ENCODE results near the gene CBLN4. TPM values are rescaled to one million over a fixed set of nuclear protein-coding genes. Genes with fewer than 3 reads are reported as not detected.

The CBLN4 gene
- total and polyA plus RNA-seq, 2 of the 4 experiments (the other 2 are of a cell fraction), result not detected

DNA sequence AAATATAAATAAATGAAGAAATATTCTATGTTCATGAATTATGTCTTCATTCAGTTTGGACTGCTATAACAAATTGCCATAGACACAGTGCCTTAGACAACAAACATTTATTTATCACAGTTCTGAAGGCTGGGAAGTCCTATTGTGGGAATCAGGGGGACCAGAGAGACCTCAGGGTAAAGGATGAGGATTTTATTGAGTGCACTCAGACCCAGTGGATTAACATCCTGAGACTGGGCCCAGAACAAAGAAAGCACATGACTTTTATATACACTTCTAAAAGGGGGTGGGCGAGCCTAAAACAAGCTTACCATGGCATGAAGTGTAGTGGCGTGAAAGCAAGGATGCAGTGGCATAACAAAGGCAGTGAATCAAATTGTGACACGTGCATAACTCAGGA, 26.9 kb upstream of the CBLN4 start:
- no TSS peak for BruUV-seq (replicated peaks)
- no peak overlapping the region for H3K14ac ChIP-seq (replicated peaks; ENCODE audit: low read depth, low read length)
- H2BK5ac ChIP-seq (ENCODE audit: low read depth, low read length, poor library complexity, severe bottlenecking), result no peak overlapping the region
- no peak overlapping the region for H3K4ac ChIP-seq (ENCODE audit: low read depth, low read length)
- H4K5ac ChIP-seq (ENCODE audit: low read depth, low read length), result no peak overlapping the region
- no peak overlapping the region for H2AFZ ChIP-seq (replicated peaks; ENCODE audit: low read length, poor library complexity)
- H2BK20ac ChIP-seq (ENCODE audit: low read depth, low read length), result no peak overlapping the region
- no peak overlapping the region for H3K27ac ChIP-seq (ENCODE audit: insufficient read depth, low read length)
- no peaks in the 10 kb centered on the region for H3K79me1 ChIP-seq (ENCODE audit: low read depth in 1 of 2, low read length in 2 of 2)
- H3K36me3 ChIP-seq (ENCODE audit: control insufficient read depth, insufficient read depth, low read length), result no peaks in the 10 kb centered on the region
- no peak overlapping the region for H3K4me2 ChIP-seq (ENCODE audit: low read depth, low read length)
- H3K4me1 ChIP-seq (ENCODE audit: control insufficient read depth, insufficient read depth, low read length), result no peaks in the 10 kb centered on the region
- H3K23ac ChIP-seq (ENCODE audit: low read depth, low read length), result no peak overlapping the region
- CTCF ChIA-PET, result no interaction called here
- in situ Hi-C loops (cut with MboI; ENCODE audit: low sequenced_read_pairs), result no loop called here
- H3K27me3 ChIP-seq (ENCODE audit: control insufficient read depth, insufficient read depth, low read length), result no peaks in the 10 kb centered on the region
- H4K20me1 ChIP-seq (ENCODE audit: insufficient read depth, low read length), result no peaks in the 10 kb centered on the region
- H3K9me3 ChIP-seq (ENCODE audit: control insufficient read depth, insufficient read depth, low read length), result peaks cover 8% of the 10 kb centered on the region
- no peaks in the 10 kb centered on the region for H3K9me1 ChIP-seq (ENCODE audit: insufficient read depth, low read length)
- H3K18ac ChIP-seq (ENCODE audit: low read depth, low read length), result no peak overlapping the region
- ATAC-seq (ENCODE audit: low read depth), result no peak
- POLR2A ChIA-PET (ENCODE audit: unreplicated experiment), result no interaction called here
- no peak overlapping the region for H2AK9ac ChIP-seq (replicated peaks; ENCODE audit: low read depth, low read length, poor library complexity)
- no peak overlapping the region for H2AK5ac ChIP-seq (ENCODE audit: low read depth, low read length)
- no peak overlapping the region for H4K8ac ChIP-seq (ENCODE audit: low read depth in 2 of 2, low read length in 2 of 2)
- no peak for DNase-seq
- H2BK120ac ChIP-seq (ENCODE audit: low read depth, low read length), result no peak overlapping the region
- WGBS, 2 experiments (ENCODE audit: extremely low coverage in 2 of 2, insufficient read length in 1 of 2), result no CpG with 5 or more reads among the region's 3 CpGs
- intact Hi-C loops (cut with micrococcal nuclease), result no loop called here
- TF ChIP-seq MXI1 (IDR thresholded peaks at IDR 0.05; ENCODE audit: borderline replicate concordance, low read depth, low read length), result no peak
- TF ChIP-seq CEBPB (IDR thresholded peaks at IDR 0.05; ENCODE audit: low read depth, low read length), result no peak
- no peak for TF ChIP-seq RCOR1 (IDR thresholded peaks at IDR 0.05; ENCODE audit: insufficient replicate concordance, low read length)
- TF ChIP-seq SMC3 (IDR thresholded peaks at IDR 0.05; ENCODE audit: low read depth, low read length), result no peak
- no peak for TF ChIP-seq MAZ (IDR thresholded peaks at IDR 0.05; ENCODE audit: borderline replicate concordance, low read depth, low read length)
- H4K91ac ChIP-seq (ENCODE audit: insufficient read depth, low read depth, low read length), result no peak overlapping the region
- H2BK15ac ChIP-seq (ENCODE audit: low read depth, low read length), result no peak overlapping the region
- H3K4me3 ChIP-seq (ENCODE audit: insufficient read depth, low read depth, low read length), result no peak overlapping the region
- dilution Hi-C loops (cut with HindIII; ENCODE audit: low sequenced_read_pairs, unreplicated experiment), result no loop called here
- H3K56ac ChIP-seq (ENCODE audit: extremely low read depth, insufficient read depth, low read length), result no peak overlapping the region
- no peak overlapping the region for H3K9ac ChIP-seq (ENCODE audit: low read depth, low read length)

Data from IMR-90 (cell line).